Left ventricle myocardium inferior (tissue), 1 donor: Measurements from ENCODE around the gene SEC62. TPM values are rescaled to one million over a fixed set of nuclear protein-coding genes. Genes with fewer than 3 reads are reported as not detected.

ENCODE experiments used
- DNase-seq: peaks from one replicate; pipeline ENCODE4 v3.0.0-alpha.2; 2020
- H3K27ac ChIP-seq: fragments of 200-600 bp; replicated peaks from 2 replicates; pipeline ENCODE4 v1.8.0; 2021
- H3K27me3 ChIP-seq: fragments of 200-600 bp; 2 replicates; pipeline ENCODE4 v1.8.0; 2021; ENCODE audit warnings: low read depth
- H3K36me3 ChIP-seq: fragments of 200-600 bp; 2 replicates; pipeline ENCODE4 v1.8.0; 2021
- H3K4me1 ChIP-seq: fragments of 200-600 bp; 2 replicates; pipeline ENCODE4 v1.8.0; 2021
- H3K4me3 ChIP-seq: fragments of 200-600 bp; 2 replicates; pipeline ENCODE4 v1.8.0; 2021; ENCODE audit warnings: mild to moderate bottlenecking, moderate library complexity
- H3K9me3 ChIP-seq: fragments of 200-600 bp; replicated peaks from 2 replicates; pipeline ENCODE4 v1.8.0; 2021
- CTCF ChIP-seq: fragments of 200-600 bp; IDR thresholded peaks from 2 replicates; pipeline ENCODE4 v1.8.0; 2021; ENCODE audit warnings: antibody characterized with exemption, mild to moderate bottlenecking, borderline replicate concordance
- intact Hi-C: fragments of 100-400 bp; cut with micrococcal nuclease; formaldehyde crosslinking; loops from one replicate; pipeline ENCODE4 v1.11.0; 2022
- total RNA-seq: library from RNA; stranded (reverse); fragmentation: NEBNext Ultra II Directional; extraction: Animal tissue kit (Norgen Biotek cat#: 25700); gene quantifications from one replicate; pipeline ENCODE4 v1.2.1, GENCODE V29; 2021
- donor health status: DM: no; HTN: yes; CAD: no; lungs with severe emphysema.

SEC62 gene
- total RNA-seq, 1 donor from 2014 or later = 76.5 TPM

DNA sequence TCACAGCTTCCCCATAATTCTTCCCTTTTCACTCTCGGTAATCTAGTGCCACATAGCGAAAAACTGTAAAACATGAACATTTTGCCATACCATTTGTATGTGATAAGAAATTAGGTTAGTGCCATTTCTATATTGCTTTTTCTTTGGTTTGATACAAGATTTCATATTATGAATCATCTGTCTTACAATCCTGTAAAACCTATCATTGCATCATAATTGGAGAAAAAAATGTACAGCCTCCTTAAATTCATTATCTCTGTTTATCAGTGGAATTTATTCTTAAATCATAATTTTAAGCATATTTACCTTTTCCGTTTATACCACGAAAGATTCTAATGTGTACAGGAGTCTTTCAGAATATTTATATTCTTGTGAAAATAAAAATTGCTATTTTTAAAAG lies 23.8 kb downstream of the SEC62 start:
- Histone ChIP-seq H3K9me3 (no peaks in the 10 kb centered on the region), H3K4me1 (peaks cover 38% of the 10 kb centered on the region), H3K27me3 (no peaks in the 10 kb centered on the region), H3K4me3 (no peak overlapping the region), H3K27ac (no peak overlapping the region), H3K36me3 (peaks cover 89% of the 10 kb centered on the region)
- intact Hi-C loops = no loop called here
- TF ChIP-seq CTCF = no peak
- no peak for DNase-seq

GRCh38 chr3:169992156-169992555 lies 25.5 kb downstream of the SEC62 start:
- intact Hi-C loops = no loop called here

DNA sequence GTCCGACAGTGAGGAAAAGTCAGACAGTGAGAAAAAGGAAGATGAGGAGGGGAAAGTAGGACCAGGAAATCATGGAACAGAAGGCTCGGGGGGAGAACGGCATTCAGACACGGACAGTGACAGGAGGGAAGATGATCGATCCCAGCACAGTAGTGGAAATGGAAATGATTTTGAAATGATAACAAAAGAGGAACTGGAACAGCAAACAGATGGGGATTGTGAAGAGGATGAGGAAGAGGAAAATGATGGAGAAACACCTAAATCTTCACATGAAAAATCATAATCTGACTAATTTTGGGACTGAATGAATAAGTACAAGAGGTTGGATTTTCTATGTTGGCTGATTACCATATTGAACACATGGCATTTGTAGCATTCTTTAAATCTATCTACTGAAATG lies 26.2 kb downstream of the SEC62 start:
- peaks cover 85% of the 10 kb centered on the region for H3K36me3 ChIP-seq

More at GRCh38 chr3:169992156-169992555, 25.5 kb downstream of the SEC62 start:
- Histone ChIP-seq H3K4me3 (no peak overlapping the region), H3K36me3 (peaks cover 86% of the 10 kb centered on the region), H3K27me3 (no peaks in the 10 kb centered on the region), H3K9me3 (no peaks in the 10 kb centered on the region), H3K27ac (peak overlapping the region; percentile 54), H3K4me1 (peaks cover 42% of the 10 kb centered on the region)
- TF ChIP-seq CTCF = no peak
- DNase-seq = no peak

DNA sequence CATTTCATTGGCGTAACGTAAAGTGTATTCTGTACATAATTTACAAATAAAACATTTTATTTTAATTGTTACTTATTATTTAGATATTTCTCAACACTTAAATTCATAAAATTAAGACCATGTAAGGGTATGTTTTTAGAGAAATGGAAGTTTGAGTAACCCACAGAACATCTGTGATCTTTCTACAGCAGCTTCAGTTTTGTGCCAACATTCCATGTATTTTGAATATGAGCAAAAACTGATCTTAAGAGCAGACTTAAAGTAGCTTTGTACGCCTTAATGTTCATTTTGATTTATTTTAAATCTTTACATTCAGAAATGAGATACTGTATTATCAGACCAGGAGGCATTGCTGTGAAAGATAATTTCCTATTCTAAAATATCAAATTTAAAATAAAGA lies 27.2 kb downstream of the SEC62 start:
- peaks cover 42% of the 10 kb centered on the region for H3K4me1 ChIP-seq
- peaks cover 75% of the 10 kb centered on the region for H3K36me3 ChIP-seq
- intact Hi-C loops = no loop called here

More for the DNA sequence above, 26.2 kb downstream of the SEC62 start:
- no peak for TF ChIP-seq CTCF
- Histone ChIP-seq H3K4me1 (peaks cover 42% of the 10 kb centered on the region), H3K4me3 (no peak overlapping the region), H3K27me3 (no peaks in the 10 kb centered on the region), H3K9me3 (no peaks in the 10 kb centered on the region), H3K27ac (peak overlapping the region; percentile 54)
- intact Hi-C loops = no loop called here
- no peak for DNase-seq

DNA sequence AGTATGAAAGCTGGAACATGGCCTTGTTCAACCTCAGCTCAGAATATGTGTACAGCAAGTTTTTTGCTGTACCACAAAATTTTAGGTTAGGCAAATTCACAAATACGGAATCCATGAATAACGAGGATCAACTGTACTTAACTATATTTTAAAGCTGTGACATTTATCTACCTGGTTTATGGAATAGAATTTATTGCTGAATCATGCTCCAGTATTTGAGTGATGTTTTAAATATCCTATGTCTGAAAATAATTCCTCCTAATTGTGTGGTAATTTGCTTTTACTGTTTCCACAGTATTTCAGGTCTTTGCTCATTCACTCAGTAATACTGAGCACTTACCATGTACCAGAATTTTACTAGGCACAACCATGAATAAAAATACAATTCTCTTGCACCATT lies 29.5 kb downstream of the SEC62 start:
- Histone ChIP-seq H3K27ac (no peak overlapping the region), H3K4me3 (no peak overlapping the region), H3K9me3 (no peaks in the 10 kb centered on the region), H3K4me1 (peaks cover 42% of the 10 kb centered on the region), H3K36me3 (peaks cover 54% of the 10 kb centered on the region), H3K27me3 (no peaks in the 10 kb centered on the region)
- intact Hi-C loops = no loop called here
- no peak for DNase-seq
- TF ChIP-seq CTCF = no peak

More for the DNA sequence above, 27.2 kb downstream of the SEC62 start:
- no peaks in the 10 kb centered on the region for H3K9me3 ChIP-seq
- no peak overlapping the region for H3K27ac ChIP-seq
- no peak overlapping the region for H3K4me3 ChIP-seq
- DNase-seq = no peak
- no peaks in the 10 kb centered on the region for H3K27me3 ChIP-seq
- TF ChIP-seq CTCF = no peak
